NCI-H1417 (cell line): ENCODE results near the gene AGPAT1.
A peak's percentile ranks its signal among the peaks of the same experiment; 100 is the strongest.
"Not testable (repeated sequence)": the region's sequence is repeated elsewhere in the genome, so short reads cannot be mapped to it uniquely, and the experiment has no call there.

Experiments
- DNase-seq, 3 experiments: peaks; one replicate each; lab custom pipeline; 2025; lab: John Stamatoyannopoulos, UW

AGPAT1 gene

DNA sequence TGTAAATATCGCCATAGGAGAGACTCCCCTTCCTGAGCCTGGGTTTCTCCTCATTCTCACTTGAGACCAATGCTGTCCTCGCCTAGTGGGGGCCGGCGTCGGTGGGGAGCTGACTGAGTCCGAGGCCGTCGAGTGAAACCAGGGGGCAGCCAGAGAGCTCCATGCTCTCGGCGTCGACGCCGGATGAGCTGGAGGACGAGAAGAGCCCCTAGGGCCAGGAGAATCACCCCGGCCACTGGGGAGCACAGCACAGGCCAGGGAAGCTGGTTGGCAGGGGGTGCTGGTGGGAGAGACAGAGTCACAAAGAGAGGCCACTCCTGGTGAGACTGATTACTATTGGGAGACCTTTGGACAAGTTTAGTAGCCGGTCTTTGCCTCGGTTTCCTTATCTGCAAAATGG, 23.0 kb upstream of the AGPAT1 start:
- DNase-seq, result no peak

DNA sequence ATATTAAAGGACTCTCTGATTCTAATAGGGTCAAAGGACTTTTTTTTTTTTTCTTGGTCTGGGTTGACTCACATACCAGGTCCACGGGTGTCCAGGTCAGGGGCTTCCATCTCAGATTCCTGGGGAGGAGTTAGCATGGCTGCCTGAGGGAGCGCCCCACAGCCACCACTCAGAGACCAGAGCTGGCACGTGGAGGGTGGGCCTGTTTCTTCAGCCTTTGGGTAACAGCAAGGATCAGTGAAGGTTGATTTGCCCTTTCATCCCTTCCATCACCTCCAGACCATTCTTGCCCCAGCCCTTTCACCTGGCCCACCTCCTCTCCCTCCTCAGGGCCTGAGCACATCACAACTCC, 22.4 kb upstream of the AGPAT1 start:
- DNase-seq, result no peak

DNA sequence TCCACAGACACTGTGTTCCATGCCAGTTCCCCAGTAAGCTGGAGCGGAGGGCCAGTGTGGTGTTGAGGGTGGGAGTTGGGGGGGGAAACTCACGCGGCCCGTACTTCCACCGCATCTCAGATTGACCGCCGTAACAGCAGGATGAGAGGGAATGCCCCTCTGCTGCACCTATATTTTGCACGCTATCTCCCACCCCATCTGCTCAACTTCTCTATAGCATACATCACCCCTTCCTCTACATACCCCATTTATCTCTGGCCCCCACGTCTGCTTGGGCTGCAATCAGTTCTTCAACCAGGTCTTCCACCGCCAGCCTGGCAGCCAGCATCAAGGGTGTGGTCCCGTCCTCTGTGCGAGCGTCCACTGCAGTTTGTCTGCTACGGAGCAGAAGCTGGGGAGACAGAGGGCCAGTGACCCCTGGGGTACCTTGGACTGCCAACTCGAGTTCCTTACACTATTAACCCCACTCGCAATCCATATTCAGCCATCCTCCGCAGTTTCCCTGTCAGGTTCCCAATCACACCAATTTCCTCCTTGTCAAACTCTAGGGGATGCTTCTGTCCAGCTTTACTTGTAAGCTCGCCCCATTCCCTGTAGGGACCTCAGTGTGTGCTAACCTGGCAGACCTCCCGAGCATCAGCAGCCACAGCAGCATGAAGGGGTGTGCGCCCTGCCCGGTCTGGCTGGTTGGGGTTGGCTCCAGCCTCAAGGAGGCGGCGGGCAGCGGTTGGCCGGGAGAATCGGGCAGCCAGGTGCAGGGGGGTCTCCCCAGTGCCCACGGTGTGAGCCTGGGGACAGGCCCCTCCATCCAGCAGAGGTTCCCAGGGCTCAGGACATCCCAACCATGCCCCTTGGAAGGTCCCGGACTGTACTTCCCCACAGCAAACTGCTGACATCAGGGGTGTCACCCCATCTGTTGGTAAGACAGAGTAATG, 21.1 kb upstream of the AGPAT1 start:
- DNase-seq, result peak in 2 of 3 experiments; percentile 77 to 78

DNA sequence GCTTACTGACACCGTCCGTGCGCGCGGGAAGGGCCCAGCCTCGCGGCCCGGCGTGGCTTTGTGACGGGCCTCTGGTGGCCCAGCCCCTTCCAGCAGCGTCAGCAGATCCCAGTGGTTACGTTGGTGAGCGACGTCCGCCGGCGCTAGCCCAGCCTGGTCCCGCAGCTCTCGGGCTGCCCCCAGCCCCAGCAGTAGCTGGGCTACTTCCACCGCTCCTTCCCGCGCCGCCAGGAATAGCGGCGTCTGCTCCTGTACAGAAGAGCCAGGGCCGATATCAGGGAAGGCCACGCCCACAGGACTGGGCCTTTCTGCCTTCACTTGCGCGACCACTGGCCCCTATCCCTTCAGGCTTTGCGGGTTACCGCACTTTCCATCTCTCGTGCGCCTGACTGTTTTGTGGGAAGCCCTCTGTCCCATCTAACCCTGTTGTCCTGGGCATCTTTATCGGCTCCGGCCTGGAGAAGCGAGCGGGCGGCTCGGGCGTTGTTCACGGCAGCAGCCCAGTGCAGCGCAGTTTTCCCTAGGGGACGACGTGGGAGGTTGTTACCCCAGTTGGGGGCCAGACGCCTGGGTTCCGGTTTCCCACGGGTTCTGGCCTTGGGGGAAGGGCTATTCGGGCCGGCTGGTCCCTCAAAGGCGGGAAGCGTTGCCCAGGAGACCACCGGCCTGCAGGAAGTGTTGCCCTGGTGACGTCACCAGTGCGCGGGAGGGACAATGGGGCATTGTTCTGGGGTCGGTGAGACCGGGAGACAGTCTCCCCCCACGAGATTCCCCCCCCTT, 20.2 kb upstream of the AGPAT1 start:
- peak; percentile 62 to 96 (median 91) for DNase-seq

DNA sequence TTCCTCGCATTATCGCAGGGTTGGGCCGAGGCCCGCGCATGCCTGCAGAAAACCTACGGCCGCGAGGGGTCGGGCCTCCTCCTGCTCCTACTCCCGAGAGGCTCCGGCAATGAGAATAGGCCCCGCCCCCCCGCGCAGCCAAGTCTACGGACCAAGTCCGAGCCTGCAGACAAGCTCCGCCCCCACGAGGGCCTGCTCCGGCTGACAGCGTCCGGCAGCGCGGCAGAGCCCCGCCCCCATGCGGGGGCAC, 19.7 kb upstream of the AGPAT1 start:
- peak; percentile 99 for DNase-seq

DNA sequence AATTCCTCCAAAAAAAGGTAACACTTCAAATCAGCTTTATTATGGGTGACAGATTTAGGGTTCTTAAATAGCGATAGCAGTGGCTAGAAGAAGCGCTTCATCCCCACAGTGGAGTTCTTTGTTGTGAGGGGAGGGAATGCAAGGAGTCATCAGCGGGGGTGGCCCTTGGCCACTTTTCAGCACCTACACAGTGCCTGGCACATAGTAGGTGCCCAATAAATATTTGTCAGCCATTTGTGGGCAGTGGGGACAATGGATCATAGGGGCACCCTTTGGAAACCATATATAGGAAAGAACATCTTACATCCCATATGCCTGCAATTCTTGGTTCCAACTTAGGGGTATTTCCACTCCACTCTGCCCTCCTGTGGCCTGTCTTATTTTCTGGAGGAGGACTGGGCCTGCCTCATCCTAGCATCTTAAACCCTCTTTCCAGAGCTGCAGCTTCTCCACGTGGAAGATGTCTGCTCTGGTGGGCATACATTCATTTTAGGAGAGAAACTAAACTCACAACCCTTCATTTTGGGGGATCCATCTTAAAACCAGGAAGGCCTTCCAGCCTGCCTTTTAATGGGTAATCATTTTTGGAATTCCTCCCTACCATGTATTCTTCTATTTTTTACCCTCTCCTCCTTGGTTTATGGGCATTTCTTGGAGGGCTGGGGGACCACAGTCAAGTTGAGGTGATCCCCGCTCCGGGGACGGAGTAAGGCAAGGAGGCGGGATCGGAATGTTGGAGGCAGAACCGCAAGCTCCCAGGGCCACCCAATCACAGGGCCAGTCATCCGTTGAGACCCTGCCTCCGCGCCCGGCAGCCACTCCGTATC, 19.2 kb upstream of the AGPAT1 start:
- no peak for DNase-seq

DNA sequence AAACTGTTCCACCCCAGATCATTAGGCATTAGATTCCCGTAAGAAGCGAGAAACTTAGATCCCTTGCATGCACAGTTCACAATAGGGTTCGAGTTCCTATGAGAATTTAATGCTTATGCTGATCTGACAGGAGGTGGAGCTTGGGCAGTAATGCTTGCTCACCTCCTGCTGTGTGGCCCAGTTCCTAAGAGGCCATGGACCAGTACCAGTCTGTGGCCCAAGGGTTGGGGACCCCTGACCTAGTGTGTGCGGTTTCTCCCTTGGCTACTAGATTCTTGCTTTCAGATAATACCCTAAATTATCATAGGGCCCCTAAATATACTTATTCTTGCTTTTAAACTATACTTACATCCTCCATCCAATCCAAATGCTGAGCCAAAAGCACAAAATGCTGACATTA, 18.5 kb upstream of the AGPAT1 start:
- DNase-seq, result no peak

DNA sequence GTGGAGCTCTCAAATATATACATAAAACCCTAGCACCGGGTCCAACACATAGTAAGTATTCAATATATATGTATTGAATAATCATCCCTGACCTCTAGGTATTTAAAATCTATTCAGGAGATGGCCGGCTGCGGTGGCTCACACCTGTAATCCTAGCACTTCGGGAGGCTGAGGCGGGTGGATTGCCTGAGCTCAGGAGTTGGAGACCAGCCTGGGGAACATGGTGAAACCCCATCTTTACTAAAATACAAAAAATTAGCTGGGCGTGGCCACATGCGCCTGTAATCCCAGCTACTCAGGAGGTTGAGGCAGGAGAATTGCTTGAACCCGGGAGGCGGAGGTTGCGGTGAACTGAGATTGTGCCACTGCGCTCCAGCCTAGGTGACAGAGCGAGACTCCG, 17.2 kb upstream of the AGPAT1 start:
- DNase-seq, result not testable (repeated sequence)

DNA sequence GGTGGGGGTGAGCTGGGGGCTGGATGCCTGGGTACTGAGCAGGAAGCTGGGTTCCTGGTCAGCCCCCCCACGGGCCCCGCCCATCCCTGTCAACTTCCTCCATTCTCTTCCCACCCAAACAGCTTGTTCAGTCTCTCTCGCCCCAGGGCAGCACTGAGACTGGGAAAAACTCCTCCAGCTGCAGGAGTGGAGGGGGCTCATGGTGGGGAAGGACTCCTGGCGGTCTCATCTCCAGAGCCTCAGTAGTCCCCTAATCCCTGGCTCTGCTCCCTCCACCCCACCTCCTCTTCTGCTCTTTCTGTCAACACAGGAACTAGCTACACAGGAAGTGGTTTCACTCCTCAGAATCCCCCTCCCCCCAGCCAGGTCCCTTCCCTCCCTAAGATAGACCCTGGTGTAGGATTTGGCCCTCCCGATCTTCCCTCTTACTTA, 16.7 kb upstream of the AGPAT1 start, which contains the start of gene GPSM3:
Gene GPSM3, minus strand, starts transcription at position 36 of the 432 bp plus-strand sequence. CDS start 130 bp downstream, outside the sequence.
- DNase-seq, result no peak

DNA sequence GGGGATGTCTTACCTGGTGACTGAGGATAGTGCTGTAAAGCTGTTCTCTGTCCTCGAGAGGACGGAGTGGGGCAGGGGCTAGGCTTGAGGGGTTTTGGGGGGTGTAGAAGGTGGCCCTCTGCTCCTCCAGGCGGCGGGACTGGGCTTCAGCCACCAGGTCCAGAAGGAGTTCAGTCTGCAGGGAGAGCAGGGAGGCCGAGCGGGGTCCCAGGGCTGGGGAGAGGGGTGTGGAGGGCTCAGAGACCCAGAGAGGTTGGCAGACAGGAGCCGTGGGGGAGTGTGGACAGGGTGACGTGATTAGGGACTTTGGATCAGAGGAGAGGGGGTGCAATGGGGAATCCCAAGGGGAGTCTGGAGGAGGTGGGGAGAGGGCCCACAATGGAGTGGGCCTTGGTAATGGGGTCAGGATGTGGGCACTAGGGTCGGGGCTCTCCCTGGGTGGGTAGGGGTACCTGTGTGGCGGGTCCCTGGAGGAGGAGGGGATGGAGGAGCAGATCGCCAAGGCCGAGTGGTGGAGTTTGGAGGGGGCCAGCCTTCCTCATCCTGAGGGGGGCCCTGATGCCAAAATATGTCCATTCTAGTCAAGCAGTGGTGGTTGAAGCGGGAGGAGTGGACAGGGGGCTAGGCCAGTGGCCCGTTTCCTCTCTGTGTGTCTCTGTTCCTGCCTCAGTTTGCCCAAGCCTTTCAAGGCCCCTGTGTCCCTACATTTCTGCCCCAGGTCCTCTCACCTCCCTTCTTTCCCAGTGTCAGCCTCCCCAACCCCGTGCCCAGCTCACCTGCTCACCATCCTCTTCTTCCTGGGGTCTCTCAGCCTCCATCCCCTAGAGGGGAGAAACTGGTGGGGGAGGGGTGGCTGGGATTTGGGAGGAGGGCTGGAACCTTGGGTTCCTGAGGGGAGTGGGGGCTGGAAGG, 16.1 kb upstream of the AGPAT1 start:
- no peak for DNase-seq

DNA sequence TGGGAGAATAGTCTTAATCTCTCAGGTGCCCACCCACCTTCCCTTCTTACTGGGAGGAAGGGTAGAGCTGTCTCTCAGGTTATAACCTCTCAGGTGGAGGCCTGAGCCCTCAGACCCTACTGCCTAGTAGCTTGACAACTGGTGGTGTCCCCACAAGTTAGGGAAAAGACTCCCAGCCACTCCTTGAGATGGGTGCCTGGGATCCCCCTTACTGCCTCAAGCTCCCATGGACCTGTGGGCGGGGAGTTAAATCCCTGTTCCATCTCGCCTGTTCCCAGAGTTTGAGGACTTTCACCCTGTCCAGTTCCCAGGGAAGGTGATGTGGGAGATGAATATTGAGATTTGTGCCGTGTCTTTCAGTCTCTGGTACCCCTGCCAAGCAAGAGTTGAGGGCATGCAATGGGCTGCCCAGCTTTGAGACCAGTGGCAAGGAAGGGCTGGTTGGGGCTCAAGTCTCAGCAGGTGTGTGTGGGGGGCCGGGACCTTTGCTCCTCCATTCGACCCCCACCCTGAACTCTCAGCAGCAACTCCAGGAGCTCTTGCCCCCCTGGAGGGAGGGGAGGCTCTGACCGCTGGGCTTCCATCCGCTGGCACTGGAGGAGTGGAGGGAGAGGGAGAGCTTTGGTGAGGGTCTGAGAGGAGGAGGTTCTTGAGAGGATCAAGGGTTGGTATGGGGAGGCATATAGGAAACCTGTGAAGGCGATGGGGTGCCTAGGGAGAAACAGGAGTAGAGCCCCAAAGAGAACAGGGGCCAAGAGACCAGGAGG, 15.2 kb upstream of the AGPAT1 start:
- no peak for DNase-seq

DNA sequence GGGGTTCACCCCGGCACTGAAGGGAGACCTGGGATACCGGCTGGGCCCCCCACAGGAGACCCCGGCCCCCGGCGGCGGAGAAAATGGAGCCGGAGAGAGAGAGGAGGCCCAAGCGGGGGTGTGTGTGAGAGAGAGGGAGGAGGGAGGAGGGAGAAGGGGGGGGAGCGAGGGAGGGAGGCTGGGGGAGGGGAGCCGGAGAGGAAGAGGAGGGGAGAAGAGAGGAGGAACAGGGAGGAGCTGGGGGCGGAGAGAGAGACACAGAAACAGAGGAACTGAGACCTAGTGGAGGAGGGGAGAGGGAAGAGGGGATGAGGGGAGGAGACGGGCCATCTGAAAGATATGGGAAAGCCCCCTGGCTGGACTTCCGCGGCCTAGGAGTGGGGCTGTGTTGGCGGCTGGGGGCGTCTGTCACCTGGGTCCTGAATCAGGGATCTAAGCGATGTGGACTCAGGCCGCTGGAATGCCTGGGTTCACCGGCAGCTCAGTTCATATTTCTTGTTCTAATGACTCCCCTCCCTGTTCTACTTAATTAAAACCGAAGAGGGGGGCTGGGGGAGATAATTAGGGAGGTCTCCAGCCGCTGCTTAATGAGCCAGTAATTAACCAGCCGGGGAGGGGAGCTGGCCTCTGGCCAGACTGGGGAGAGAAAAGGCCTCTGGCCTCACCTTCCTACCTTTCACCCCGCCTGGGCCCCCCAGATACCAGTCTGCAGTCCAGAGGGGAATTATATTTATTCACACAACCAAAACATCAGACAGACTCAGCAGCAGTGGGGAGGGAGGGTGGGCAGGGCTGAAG, 14.4 kb upstream of the AGPAT1 start, which contains the start of gene PBX2:
Gene PBX2, minus strand, starts transcription at position 149 of the 798 bp plus-strand sequence. CDS start 287 bp downstream, outside the sequence.
- peak; percentile 32 to 89 (median 74) for DNase-seq

DNA sequence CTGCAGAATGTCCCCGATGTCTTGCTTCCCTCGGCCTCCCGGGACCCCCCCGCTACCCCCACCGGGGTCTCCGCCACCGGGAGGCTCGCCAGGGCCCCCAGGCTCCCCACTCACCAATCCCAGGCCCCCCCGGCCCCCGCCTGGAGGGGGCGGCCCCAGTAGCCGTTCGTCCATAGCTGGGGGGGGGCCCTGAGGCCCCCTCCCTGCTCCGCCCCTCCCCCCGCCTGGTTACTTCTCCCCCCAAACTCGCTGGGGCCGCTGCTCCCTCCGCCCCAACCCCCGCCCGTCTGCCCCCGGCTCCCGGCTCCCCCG, 13.8 kb upstream of the AGPAT1 start:
- no peak for DNase-seq

DNA sequence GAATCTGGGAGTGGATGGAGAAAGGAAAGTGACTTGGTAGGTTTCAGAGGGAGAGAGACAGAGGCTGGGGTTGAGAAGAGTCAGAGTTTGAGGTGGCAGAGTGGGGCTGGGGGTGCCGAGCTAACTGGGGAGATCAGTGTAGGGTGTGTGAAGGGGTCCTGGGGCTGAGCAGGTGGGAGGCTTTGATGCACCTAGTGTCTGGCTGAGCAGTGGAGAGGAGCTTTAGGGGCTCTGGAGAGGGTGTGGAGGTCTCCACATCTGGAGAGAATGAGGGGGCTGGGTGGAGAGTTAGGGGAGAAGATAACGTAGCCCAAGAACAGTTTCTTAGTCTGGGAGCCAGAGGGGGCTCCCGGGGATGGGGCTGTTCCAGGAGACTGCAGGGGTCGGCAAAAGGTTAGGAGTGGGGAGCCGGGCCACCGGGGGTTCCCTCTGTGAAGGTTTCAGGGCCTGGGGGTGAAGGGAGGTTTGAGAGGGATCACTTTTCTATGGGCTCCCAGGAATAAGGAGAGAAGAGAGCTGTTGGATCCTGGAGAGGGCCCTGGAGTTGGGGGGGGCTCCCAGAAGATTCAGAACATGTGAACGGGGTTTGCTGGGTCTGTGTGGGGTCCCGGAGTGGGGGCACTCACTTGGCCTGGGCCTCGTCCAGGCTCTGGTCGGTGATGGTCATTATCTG, 13.3 kb upstream of the AGPAT1 start:
- DNase-seq, result no peak

DNA sequence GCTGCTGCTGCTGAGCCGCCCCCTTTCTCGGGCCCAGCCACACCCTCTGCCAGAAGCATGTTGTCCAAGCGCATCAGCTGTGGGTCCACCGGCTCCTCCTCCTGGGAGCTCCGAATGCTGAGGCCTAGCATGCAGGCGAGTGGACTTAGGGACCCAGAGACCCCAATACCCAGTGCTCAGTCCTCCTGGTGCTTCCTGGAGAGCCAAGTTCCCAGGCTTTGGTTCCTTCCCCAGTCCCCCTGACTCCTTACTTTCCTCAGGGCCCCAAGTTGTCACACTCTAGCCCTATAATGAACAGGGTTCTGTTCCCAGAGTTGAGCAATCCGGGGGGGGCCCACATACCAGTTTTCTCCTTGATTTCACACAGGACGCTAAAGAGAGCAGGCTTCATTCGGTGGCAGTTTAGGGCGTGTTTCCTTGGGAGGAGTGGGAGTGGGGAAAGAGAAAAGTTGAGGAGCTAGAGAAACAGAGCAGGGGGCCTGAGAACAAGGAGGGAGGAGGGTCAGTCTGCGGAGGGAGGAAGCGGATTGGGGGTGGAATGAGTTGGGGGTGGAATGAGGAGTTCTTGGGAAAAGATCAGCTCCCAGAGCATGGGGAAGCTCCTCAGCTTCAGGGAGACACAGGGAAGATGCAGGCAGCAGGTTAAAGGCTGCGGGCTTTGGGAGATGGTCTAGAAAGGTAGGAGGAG, 12.6 kb upstream of the AGPAT1 start:
- DNase-seq, result no peak

DNA sequence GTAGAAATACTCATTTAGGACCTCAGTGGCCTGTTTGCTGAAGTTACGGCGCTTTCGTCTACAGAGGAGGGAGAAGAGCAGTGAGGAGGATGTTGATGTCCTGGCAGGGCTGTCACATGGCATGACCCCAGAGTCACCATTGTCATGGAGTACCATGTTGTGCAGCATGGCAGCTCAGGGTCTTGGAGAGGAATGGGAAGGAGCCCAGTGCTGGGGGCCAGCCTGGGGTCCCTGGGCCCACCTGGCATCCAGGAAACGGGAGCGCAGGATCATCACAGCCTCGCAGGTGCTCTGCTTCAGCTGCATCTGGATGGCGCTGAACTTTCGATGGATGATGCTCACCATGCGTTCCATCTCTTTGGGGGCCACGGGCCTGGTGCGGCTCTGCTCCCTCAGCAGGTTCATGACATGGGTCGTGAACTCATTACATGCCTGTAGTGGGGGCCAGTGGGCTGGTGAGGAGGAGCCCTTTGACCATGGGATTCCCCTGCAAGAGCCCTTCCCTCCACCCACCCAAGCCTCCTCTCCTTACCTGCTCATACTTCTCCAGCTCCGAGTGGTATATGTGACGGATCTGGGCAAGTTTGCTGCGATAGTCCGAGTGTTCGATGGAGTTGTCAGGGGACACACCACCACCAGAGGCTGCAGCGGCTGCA, 12.0 kb upstream of the AGPAT1 start:
- DNase-seq, result not testable (repeated sequence)

DNA sequence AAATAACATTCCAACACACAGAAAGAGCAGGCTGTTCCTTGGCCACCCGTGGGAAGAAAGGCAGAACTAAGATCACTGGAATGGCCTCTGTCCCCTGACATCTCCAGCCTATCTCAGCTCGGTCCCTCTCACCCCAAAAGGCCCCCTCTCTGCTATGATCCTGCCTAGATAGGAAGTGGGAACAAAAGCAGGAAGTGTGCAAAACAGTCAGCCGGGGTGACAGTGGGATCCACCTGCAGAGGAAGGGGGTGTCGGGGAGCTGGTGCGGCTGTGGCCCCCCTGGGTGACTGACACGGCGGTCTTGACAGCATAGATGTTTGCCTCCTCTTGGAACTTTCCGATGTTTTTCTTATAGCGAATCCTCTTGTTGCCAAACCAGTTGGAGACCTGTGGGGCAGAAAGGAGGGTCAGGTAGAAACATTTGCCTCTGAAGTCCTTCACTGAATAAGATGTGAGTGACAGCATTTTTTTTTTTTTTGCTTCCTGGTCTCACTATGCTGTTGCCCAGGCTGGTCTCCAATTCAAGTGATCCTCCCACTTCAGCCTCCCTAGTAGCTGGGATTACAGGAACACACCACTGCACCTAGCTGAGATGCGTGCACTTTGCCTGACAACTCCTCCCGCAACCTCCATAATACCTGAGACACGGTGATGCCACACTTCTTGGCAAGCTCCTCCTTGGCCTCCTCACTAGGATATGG, 11.3 kb upstream of the AGPAT1 start:
- no peak for DNase-seq
